SK-N-SH (cell line): ENCODE measurements around the gene CALCA.

ENCODE experiments used
- EZH2phosphoT487 ChIP-seq: fragments of 200-600 bp; sonication (generic); IDR thresholded peaks from 2 replicates; pipeline ENCODE4 v1.6.1; 2017; ENCODE audit warnings: low read depth, mixed run types, mild to moderate bottlenecking, antibody characterized with exemption, moderate library complexity, borderline replicate concordance
- RAD21 ChIP-seq: IDR thresholded peaks from 2 replicates; pipeline ENCODE4 v1.6.1; 2012; ENCODE audit warnings: mild to moderate bottlenecking, low read length
- YY1 ChIP-seq: IDR thresholded peaks from 2 replicates; pipeline ENCODE4 v1.4.0; 2012; ENCODE audit warnings: low read depth, mild to moderate bottlenecking
- TF ChIP-seq, protein P1 (sequence below): IDR thresholded peaks from 2 replicates; pipeline ENCODE4 v1.4.0; 2012; ENCODE audit warnings: low read depth, borderline replicate concordance
- TF ChIP-seq, protein P2 (sequence below): IDR thresholded peaks from 2 replicates; pipeline ENCODE4 v1.4.0; 2012; ENCODE audit warnings: low read depth

DNA sequence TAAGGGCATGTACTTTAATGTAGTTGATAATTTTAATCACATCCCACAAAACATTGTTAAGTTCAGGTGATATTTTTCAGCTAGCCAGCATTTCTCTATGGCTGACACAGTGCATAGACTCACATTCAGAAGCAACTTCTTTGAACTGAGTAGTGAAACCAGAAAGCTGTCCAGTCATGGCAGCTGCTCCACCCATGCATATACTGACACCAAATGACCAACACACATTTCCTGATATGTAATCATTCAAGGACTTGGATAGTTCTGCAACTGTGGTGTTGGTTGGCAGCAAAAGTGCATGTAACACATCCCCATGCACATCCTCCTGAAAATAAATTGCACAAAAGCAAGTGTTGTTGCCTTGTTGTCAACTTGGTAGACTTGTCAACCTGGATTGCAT, 39.7 kb downstream of the CALCA start:
- TF ChIP-seq EZH2phosphoT487, result no peak
- TF ChIP-seq, protein P1, sequence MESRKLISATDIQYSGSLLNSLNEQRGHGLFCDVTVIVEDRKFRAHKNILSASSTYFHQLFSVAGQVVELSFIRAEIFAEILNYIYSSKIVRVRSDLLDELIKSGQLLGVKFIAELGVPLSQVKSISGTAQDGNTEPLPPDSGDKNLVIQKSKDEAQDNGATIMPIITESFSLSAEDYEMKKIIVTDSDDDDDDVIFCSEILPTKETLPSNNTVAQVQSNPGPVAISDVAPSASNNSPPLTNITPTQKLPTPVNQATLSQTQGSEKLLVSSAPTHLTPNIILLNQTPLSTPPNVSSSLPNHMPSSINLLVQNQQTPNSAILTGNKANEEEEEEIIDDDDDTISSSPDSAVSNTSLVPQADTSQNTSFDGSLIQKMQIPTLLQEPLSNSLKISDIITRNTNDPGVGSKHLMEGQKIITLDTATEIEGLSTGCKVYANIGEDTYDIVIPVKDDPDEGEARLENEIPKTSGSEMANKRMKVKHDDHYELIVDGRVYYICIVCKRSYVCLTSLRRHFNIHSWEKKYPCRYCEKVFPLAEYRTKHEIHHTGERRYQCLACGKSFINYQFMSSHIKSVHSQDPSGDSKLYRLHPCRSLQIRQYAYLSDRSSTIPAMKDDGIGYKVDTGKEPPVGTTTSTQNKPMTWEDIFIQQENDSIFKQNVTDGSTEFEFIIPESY, result no peak
- no peak for TF ChIP-seq YY1
- no peak for TF ChIP-seq RAD21
- TF ChIP-seq, protein P2, sequence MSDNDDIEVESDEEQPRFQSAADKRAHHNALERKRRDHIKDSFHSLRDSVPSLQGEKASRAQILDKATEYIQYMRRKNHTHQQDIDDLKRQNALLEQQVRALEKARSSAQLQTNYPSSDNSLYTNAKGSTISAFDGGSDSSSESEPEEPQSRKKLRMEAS, result no peak
